Activated CD8-positive, alpha-beta memory T cell treated with anti-CD3 and anti-CD28 coated beads, Interleukin-2, amount 10 ng/mL, durations not matched to agents 7 days and 5 days (primary cell): ENCODE measurements around the gene FCN3. TPM values are rescaled to one million over a fixed set of nuclear protein-coding genes. Genes with fewer than 3 reads are reported as not detected.

Experiments
- ATAC-seq: fragments of 150-1000 bp; cut with Tn5 transposase; one replicate; pipeline ENCODE4 v1.10.0; 2021; ENCODE audit warnings: moderate library complexity
- CTCF ChIA-PET: fragments of 350-600 bp; sonication (Branson Sonifier 250); formaldehyde crosslinking; loops from one replicate; lab custom pipeline; 2021; ENCODE audit warnings: antibody characterized with exemption; lab: Charles Lee
- DNase-seq: peaks from one replicate; pipeline ENCODE4 v3.0.0-alpha.2; 2020
- H3K27ac Mint-ChIP-seq: one replicate; pipeline ENCODE4 v1.8.0; 2021; ENCODE audit warnings: mild to moderate bottlenecking, mixed read lengths
- H3K27me3 Mint-ChIP-seq: one replicate; pipeline ENCODE4 v1.8.0; 2021; ENCODE audit warnings: mixed read lengths
- H3K36me3 Mint-ChIP-seq: one replicate; pipeline ENCODE4 v1.8.0; 2021; ENCODE audit warnings: mild to moderate bottlenecking, mixed read lengths
- H3K4me1 Mint-ChIP-seq: one replicate; pipeline ENCODE4 v1.8.0; 2021; ENCODE audit warnings: mixed read lengths
- H3K4me3 Mint-ChIP-seq: one replicate; pipeline ENCODE4 v1.8.0; 2021; ENCODE audit warnings: mild to moderate bottlenecking, moderate library complexity, mixed read lengths
- H3K9me3 Mint-ChIP-seq: one replicate; pipeline ENCODE4 v1.8.0; 2022; ENCODE audit warnings: low read depth, mixed read lengths
- total RNA-seq, 2 experiments: library from RNA; stranded (reverse); gene quantifications; one replicate each; pipeline ENCODE4 v1.2.3, GENCODE V29; 2021

FCN3 gene
- total RNA-seq, 2 experiments from 2014 or later: not detected

GRCh38 chr1:27358038-27358927 is 16.3 kb downstream of the FCN3 start:
- peaks cover 44% of the 10 kb centered on the region for H3K4me1 Mint-ChIP-seq
- ATAC-seq (no peak), DNase-seq (no peak)
- no peaks in the 10 kb centered on the region for H3K36me3 Mint-ChIP-seq
- H3K4me3 Mint-ChIP-seq: no peak overlapping the region
- CTCF ChIA-PET: interaction anchor here (0.8 to 8.2 kb wide), 32 partner anchors 9 to 314 kb away, joined by 3 to 136 read pairs (median 5); partner anchors contain the start of genes CD164L2, FCN3, GPR3 and IFI6
- H3K27ac Mint-ChIP-seq: no peak overlapping the region
- no peaks in the 10 kb centered on the region for H3K9me3 Mint-ChIP-seq
- H3K27me3 Mint-ChIP-seq: peaks cover 8% of the 10 kb centered on the region

GRCh38 chr1:27357281-27358037 is 17.2 kb downstream of the FCN3 start:
- Mint-ChIP-seq H3K36me3 (no peaks in the 10 kb centered on the region), H3K9me3 (no peaks in the 10 kb centered on the region), H3K4me1 (peaks cover 44% of the 10 kb centered on the region), H3K4me3 (peak overlapping the region; percentile 73), H3K27me3 (peaks cover 8% of the 10 kb centered on the region), H3K27ac (peak overlapping the region; percentile 93)
- CTCF ChIA-PET: interaction anchor here (0.6 to 8.2 kb wide), 42 partner anchors 8 to 348 kb away, joined by 3 to 136 read pairs (median 5); partner anchors contain the start of genes CD164L2, FCN3, GPR3 and IFI6
- peak; percentile 76 for ATAC-seq
- peak; percentile 87 for DNase-seq

GRCh38 chr1:27356619-27357280 is 17.9 kb downstream of the FCN3 start:
- DNase-seq: peak; percentile 74
- Mint-ChIP-seq H3K27ac (peak overlapping the region; percentile 93), H3K4me1 (peaks cover 44% of the 10 kb centered on the region), H3K9me3 (no peaks in the 10 kb centered on the region), H3K4me3 (peak overlapping the region; percentile 73), H3K27me3 (peaks cover 8% of the 10 kb centered on the region), H3K36me3 (no peaks in the 10 kb centered on the region)
- peak; percentile 38 for ATAC-seq
- CTCF ChIA-PET: interaction anchor here (0.6 to 8.2 kb wide), 41 partner anchors 8 to 348 kb away, joined by 3 to 136 read pairs (median 4); partner anchors contain the start of genes CD164L2, FCN3, GPR3 and MAP3K6

GRCh38 chr1:27356277-27356618 is 18.4 kb downstream of the FCN3 start:
- Mint-ChIP-seq H3K27ac (peak overlapping the region; percentile 93), H3K36me3 (no peaks in the 10 kb centered on the region), H3K27me3 (peaks cover 8% of the 10 kb centered on the region), H3K9me3 (no peaks in the 10 kb centered on the region), H3K4me3 (peak overlapping the region; percentile 73), H3K4me1 (peaks cover 44% of the 10 kb centered on the region)
- ATAC-seq (no peak), DNase-seq (no peak)
- CTCF ChIA-PET: interaction anchor here (0.6 to 8.2 kb wide), 10 partner anchors 12 to 60 kb away, joined by 3 to 136 read pairs (median 17); partner anchors contain the start of genes GPR3, MAP3K6 and SYTL1

DNA sequence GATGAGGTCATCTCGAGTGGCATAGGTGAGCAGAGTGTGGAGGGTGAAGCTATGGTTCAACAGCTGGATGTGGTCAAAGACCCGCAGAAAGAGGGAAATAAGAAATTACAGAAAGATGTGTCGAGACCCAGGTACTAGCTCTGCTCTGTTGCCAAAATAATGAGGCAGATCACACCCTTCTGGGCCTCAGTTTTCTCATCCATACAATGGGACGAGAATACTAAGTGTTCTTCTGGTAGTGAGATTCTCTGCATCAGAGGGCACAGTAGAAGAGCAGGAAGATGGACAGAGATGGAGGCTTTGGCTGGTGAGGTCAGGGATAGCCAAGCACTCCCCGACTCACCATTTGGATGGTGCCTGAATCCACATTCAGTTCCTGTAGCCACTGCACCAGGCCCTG is 18.9 kb downstream of the FCN3 start:
- peaks cover 44% of the 10 kb centered on the region for H3K4me1 Mint-ChIP-seq
- no peaks in the 10 kb centered on the region for H3K36me3 Mint-ChIP-seq
- DNase-seq (no peak), ATAC-seq (no peak)
- no peaks in the 10 kb centered on the region for H3K9me3 Mint-ChIP-seq
- peaks cover 8% of the 10 kb centered on the region for H3K27me3 Mint-ChIP-seq
- CTCF ChIA-PET: interaction anchor here (0.6 to 8.2 kb wide), 11 partner anchors 12 to 60 kb away, joined by 3 to 136 read pairs (median 5); partner anchors contain the start of genes GPR3, MAP3K6 and SYTL1
- H3K4me3 Mint-ChIP-seq: peak overlapping the region; percentile 73
- peak overlapping the region; percentile 93 for H3K27ac Mint-ChIP-seq

DNA sequence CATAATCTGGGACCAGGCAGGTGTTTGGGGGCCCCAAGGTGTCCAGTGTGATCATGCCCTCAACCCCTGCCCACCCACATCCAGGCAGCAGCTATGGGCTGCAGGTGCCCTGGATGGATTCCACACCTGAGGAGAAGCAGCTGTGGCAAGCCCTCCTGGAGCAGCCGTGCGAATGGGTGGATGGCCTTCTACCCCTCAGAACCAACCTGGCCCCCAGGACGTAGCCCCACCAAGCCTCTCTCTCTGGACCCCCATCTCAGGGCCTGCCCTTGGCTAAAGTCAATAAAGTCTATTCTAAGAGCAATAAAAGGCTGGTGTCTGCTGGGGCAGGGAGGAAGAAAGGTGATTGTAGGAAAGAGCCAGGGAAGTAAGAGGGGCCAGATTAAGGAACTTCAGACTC is 21.0 kb downstream of the FCN3 start:
- Mint-ChIP-seq H3K27me3 (no peaks in the 10 kb centered on the region), H3K9me3 (no peaks in the 10 kb centered on the region), H3K4me1 (peaks cover 32% of the 10 kb centered on the region)

GRCh38 chr1:27353166-27353565 is 21.5 kb downstream of the FCN3 start:
- no peaks in the 10 kb centered on the region for H3K27me3 Mint-ChIP-seq
- no peak for ATAC-seq
- CTCF ChIA-PET: interaction anchor here (1.5 to 8.2 kb wide), 4 partner anchors 9 to 43 kb away, joined by 4 to 136 read pairs (median 100); partner anchors contain the start of genes MAP3K6 and SYTL1
- peaks cover 32% of the 10 kb centered on the region for H3K4me1 Mint-ChIP-seq
- no peak for DNase-seq
- H3K36me3 Mint-ChIP-seq: no peaks in the 10 kb centered on the region
- H3K4me3 Mint-ChIP-seq: no peak overlapping the region
- no peak overlapping the region for H3K27ac Mint-ChIP-seq
- H3K9me3 Mint-ChIP-seq: no peaks in the 10 kb centered on the region

More for the DNA sequence above, 21.0 kb downstream of the FCN3 start:
- no peak overlapping the region for H3K27ac Mint-ChIP-seq
- CTCF ChIA-PET: interaction anchor here (7.7 to 8.2 kb wide), 3 partner anchors 9 to 20 kb away, joined by 73 to 136 read pairs (median 127); partner anchors contain the start of genes MAP3K6 and SYTL1
- H3K36me3 Mint-ChIP-seq: no peaks in the 10 kb centered on the region
- DNase-seq (no peak), ATAC-seq (no peak)
- no peak overlapping the region for H3K4me3 Mint-ChIP-seq

- Mint-ChIP-seq H3K4me3 (no peak overlapping the region), H3K4me1 (peaks cover 20% of the 10 kb centered on the region), H3K27ac (no peak overlapping the region), H3K27me3 (no peaks in the 10 kb centered on the region), H3K9me3 (no peaks in the 10 kb centered on the region), H3K36me3 (peaks cover 2% of the 10 kb centered on the region)
- no peak for ATAC-seq
- no peak for DNase-seq
- CTCF ChIA-PET: interaction anchor here (1.1 to 1.5 kb wide), 4 partner anchors 10 to 44 kb away, joined by 3 to 4 read pairs (median 4); partner anchors contain the start of genes MAP3K6 and SYTL1
These were observed 23.0 kb downstream of the FCN3 start for GRCh38 chr1:27351541-27352107.

DNA sequence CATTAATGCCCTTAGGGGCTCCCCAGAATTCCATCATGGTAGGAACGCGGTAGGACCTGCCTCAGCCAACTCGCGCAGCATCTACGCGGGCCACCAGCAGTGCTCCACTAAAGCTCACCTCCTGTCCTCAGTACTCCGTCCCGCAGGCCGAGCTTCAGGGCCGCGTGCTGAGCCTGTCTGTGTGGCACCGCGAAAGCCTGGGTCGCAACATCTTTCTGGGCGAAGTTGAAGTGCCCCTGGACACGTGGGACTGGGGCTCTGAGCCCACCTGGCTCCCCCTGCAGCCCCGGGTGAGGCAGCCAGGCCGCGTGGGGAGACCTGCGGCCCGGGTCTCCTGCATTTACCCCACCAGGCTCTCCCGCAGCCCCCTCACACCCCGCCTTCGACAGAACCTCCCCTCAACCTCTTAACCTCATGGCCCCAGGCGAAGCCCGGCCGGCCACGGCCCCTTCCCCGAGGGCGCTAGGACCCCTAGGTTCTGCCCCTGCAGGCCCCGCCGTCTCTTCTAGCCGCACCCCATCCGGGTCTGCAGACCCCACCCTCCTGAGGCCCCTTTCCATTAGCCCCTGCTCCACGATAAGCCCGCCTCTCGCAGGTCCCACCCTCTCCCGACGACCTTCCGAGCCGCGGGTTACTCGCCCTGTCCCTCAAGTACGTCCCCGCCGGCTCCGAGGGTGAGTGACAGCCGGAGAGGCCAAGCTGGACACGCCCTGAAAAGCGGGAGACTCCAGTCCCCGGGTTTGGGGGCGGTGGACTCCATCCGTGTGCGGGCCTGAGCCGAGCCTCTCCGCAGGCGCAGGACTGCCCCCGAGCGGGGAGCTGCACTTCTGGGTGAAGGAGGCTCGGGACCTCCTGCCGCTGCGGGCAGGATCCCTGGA is 23.7 kb downstream of the FCN3 start:
- no peaks in the 10 kb centered on the region for H3K27me3 Mint-ChIP-seq

DNA sequence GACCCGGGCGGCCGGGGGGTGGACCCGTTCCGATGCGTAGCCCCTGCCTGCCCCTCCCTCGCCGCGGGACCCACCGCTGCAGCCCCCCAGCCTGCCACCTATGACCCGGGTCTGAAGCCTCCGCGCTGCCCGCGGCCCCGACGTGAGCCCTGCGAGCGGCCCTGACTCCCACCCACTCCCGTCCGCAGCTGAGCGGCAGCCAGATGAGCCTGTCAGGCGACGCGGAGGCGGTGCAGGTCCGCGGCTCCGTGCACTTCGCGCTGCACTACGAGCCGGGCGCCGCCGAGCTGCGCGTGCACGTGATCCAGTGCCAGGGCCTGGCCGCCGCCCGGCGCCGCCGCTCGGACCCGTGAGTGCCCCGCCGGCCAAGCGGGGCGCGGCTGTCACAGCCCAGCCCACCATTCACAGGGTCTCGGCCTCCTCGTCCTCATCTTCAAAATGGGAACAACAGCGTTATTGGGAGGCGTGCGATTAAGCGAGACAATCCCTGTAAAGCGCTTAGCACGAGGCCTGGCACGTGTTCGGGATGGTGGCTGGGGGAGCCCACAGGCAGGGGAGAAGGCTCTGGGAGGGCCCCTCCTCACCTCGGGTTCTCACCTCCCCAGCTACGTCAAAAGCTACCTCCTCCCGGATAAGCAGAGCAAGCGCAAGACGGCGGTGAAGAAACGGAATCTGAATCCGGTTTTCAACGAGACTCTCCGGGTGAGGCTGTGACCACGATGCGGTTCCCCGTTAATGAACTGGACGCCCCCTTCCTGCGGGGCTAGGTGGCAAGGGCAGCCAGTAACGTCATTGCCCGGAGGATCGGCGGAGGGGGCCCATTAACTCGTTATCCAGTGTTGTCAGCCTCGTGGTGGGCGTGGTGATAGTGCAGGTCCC is 24.6 kb downstream of the FCN3 start:
- Mint-ChIP-seq H3K4me3 (no peak overlapping the region), H3K4me1 (peaks cover 5% of the 10 kb centered on the region), H3K27me3 (no peaks in the 10 kb centered on the region), H3K27ac (no peak overlapping the region), H3K9me3 (no peaks in the 10 kb centered on the region), H3K36me3 (peaks cover 5% of the 10 kb centered on the region)
- ATAC-seq (no peak), DNase-seq (no peak)
- CTCF ChIA-PET: interaction anchor here (1.4 to 2.3 kb wide), 3 partner anchors 7 to 18 kb away, joined by 4 to 11 read pairs (median 10); partner anchors contain the start of gene SYTL1

More for the DNA sequence above, 23.7 kb downstream of the FCN3 start:
- CTCF ChIA-PET: interaction anchor here (1.1 to 1.4 kb wide), 2 partner anchors 10 to 18 kb away, joined by 3 to 4 read pairs; partner anchors contain the start of gene SYTL1
- Mint-ChIP-seq H3K36me3 (peaks cover 5% of the 10 kb centered on the region), H3K4me1 (peaks cover 13% of the 10 kb centered on the region), H3K4me3 (no peak overlapping the region), H3K9me3 (no peaks in the 10 kb centered on the region), H3K27ac (no peak overlapping the region)
- no peak for DNase-seq
- no peak for ATAC-seq
